Measurements from ENCODE around the gene ID1.

Gene ID1

GRCh38 chr20:31654534-31654933 is 49.4 kb downstream of the ID1 start:
- peak; percentile 68 for DNase-seq (ENCODE audit: low spot score)
- peak; percentile 6; the same call in 1 of the 3 replicates for ATAC-seq (ENCODE audit: low read depth)

More at GRCh38 chr20:31654534-31654933, 49.4 kb downstream of the ID1 start:
- TF ChIP-seq CTCF (IDR thresholded peaks at IDR 0.05; ENCODE audit: poor library complexity, severe bottlenecking) = no peak
- Histone ChIP-seq H3K36me3 (ENCODE audit: low read depth) (no peaks in the 10 kb centered on the region), H3K4me1 (ENCODE audit: insufficient read depth, poor library complexity, severe bottlenecking) (peaks cover 5% of the 10 kb centered on the region), H3K4me3 (ENCODE audit: severe bottlenecking) (no peak overlapping the region), H3K27ac (ENCODE audit: poor library complexity, severe bottlenecking) (no peak overlapping the region), H3K27me3 (ENCODE audit: insufficient read depth, poor library complexity, severe bottlenecking) (no peaks in the 10 kb centered on the region), H3K9me3 (ENCODE audit: severe bottlenecking) (no peaks in the 10 kb centered on the region)
